HG02981 (cell line): ENCODE data around the gene ATP8B3.
"Not testable (repeated sequence)": the region's sequence is repeated elsewhere in the genome, so short reads cannot be mapped to it uniquely, and the experiment has no call there.

ENCODE experiments used
- ATAC-seq: cut with Tn5 transposase; IDR thresholded peaks from one replicate; pipeline ENCODE4 v1.9.1; 2021; ENCODE audit warnings: mild to moderate bottlenecking, moderate library complexity; ENCODE audit not compliant: unreplicated experiment

The ATP8B3 gene

DNA sequence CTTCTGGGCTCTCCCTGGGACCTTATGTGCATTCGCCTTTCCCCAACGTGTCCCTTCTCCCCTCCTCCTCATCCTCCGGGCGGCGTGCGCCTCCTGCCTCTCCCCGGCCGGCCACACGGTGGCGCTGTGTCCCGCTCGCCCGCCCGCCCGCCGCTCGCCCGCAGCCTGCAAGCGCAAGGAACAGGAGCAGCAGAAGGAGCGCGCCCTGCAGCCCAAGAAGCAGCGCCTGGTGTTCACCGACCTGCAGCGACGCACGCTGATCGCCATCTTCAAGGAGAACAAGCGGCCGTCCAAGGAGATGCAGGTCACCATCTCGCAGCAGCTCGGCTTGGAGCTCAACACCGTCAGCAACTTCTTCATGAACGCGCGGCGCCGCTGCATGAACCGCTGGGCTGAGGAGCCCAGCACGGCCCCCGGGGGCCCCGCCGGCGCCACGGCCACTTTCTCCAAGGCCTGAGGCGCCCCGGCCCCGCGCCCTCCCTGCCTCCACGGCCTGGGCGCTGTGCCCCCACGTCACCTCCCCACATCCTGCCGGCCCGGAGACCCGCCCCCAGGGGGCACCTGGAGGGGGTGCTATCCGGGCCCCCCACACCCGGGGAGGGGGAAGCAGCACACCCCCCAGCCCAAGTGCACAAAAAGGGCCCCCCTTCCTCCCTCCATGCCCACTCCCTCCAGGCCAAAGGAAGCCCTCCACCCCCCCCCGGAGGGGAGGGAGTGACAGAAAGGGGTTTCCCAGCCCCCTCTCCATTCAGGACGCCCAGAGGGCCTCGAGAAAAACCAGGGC, 36.9 kb downstream of the ATP8B3 start:
- ATAC-seq = no peak

- no peak for ATAC-seq
Observed at GRCh38 chr19:1773184-1773583, 38.9 kb downstream of the ATP8B3 start.

- ATAC-seq = no peak
Observed at GRCh38 chr19:1770866-1771576, 41.1 kb downstream of the ATP8B3 start.

DNA sequence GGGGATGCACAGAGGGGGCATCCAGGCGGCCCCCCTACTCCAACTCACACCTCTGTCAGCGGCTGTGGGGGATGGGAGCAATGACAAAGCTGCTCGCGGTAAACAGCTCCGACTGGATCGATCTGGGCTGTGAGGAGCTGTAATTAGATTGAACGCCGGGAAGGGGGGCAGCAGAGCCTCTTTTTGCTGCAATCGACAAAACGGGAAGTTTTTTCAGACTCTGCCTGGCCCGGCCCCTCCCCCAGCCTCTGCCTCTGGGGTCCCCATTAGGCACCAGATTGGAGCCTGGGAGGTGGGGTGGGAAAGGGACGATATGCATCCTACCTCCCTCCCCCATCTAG, 42.5 kb downstream of the ATP8B3 start:
- no peak for ATAC-seq

- ATAC-seq = no peak
Observed at GRCh38 chr19:1768918-1769644, 43.0 kb downstream of the ATP8B3 start.

GRCh38 chr19:1768248-1768647, 43.8 kb downstream of the ATP8B3 start:
- no peak for ATAC-seq

DNA sequence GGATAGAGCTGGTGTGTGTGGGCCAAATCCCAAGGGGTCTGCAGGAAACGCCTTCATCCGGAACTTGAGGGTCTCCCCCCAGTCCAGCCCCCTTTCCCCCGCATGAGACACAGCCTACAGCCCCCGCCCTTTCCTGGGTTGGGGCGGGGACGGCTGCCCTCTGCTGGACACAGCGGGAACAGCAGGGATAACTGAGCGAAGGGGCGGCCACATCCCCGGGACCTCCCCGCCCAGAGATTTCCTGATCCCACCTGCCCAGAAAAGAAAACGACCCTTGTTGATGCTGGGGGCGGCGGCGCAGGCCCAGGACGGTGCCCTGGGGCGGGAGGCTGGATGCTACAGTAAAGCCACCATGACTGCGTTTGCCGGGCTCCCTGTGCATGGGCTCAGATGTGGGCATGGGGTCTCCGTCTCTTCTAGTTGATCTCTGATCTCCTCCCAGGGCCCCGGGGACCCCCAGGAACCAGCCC, 44.6 kb downstream of the ATP8B3 start:
- no peak for ATAC-seq

- ATAC-seq = no peak
Observed at GRCh38 chr19:1766800-1767352, 45.2 kb downstream of the ATP8B3 start.

DNA sequence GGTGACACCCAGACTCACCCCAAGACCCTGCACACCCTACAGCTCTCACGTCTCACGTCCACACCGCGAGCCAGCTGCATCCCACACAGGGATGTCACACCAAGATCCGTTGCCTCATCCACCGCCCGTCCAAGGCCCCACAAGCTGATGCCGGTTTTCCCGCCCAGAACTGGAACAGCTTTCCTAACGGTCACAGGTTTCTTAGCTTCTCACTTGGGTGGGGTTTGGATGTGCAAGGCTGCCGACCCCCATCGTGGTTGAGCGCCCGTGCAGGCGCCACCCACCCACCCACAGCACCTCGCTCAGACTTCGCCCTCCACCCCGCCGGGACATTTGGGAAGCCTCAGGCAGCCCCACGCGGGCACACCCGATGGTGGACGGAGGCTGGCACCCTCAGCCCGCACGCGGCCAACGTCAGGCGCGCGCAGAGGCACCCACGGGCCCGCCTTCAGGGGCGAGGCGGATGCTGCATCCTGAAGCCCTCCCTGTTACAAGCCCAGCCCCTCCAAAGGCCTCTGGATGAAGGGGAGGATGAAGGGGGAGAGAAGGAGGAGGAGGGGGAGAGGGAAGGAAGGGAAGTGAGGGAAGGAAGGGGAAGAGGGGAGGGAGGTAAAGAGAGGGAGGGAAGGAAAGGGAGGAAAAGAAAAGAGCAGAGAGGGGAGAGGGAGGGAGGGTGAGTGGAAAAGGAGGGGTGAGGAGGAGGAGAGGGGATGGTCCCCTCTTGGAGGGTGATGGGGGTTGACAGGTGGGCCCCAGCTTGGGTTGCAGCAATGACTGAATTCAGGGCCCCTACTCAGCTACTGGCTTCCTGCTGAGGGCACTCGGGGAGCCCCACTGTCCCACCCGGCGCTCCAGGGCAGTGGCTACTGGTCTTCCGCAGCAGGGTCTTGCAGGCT, 45.9 kb downstream of the ATP8B3 start:
- ATAC-seq = no peak

DNA sequence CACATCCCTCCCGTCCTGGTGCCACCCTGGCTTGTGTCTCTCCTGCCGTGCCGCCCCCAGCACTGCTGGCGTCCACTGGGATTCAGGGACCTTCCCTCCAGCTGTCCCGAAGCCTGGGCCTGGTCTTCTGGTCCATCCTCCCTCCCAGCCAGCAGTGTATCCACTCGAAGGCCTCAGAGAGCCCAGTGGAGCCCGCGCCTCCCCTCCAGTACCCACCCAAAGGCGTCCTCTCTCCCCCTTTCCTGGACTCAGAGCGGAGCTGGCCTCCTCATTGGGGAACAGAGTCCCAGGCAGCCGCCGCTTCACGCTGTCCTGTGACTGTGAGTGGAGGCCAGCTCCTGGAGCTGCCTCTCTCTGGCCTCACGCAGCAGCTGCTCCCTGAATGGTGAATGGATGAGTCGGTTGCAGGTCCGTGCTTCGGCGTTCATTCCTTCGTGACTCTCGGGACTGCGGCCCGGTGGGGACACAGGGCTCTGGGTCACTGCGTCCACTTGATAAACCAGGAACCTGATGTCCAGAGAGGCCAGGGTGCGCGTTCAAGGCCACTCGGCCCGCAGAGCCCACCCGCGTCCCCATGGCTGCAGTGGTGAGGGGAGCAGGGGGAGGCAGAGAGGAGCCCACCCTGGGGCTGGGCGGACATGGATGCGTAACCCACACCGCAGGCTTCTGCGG, 46.7 kb downstream of the ATP8B3 start:
- ATAC-seq = no peak

DNA sequence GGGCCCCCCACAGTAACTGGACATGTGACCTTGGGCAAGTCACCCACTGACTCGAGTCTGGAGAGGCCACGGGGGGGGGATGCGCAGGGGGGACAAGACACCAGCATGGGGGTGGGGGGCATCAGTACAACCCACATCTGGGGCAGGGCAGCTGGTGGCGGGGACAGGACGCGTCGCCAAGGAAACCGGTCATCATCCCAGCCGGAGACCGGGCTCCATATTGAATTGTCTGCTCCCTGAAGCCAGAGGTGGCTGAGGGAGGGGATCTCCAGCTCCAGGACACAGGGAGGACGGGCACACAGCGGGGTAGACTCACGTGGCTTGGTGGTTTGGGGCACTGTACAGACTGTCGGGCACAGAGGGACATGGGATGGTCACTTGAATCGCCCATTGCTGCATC, 47.3 kb downstream of the ATP8B3 start:
- ATAC-seq = no peak

- ATAC-seq = no peak
Observed at GRCh38 chr19:1763648-1764639, 48.1 kb downstream of the ATP8B3 start.

GRCh38 chr19:1762243-1763117, 49.6 kb downstream of the ATP8B3 start:
- ATAC-seq = no peak

- no peak for ATAC-seq
Observed at GRCh38 chr19:1761528-1762242, 50.4 kb downstream of the ATP8B3 start.

- not testable (repeated sequence) for ATAC-seq
Observed at GRCh38 chr19:1760786-1761527, 51.1 kb downstream of the ATP8B3 start.

DNA sequence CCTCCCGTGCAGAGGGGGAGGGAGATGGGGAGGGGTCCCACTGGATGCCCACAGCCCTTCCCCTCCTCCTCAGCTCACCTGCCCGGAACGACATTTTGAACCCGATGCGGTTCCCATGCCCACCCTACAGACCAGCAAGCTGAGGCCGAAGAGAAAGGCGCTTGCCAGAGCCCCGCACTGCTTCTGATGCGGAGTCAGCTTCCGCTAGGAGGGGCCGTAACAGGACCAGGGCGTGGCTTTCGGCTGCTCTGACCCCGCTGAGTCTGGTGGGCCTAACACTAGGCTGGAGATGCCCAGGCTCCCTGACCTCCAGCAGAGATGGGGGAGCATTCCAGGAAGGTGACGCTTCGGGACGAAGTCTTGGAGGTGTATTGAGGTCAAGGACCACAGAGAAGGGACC, 52.1 kb downstream of the ATP8B3 start:
- no peak for ATAC-seq
